ENCODE data around the gene ZNF322.

The ZNF322 gene

DNA sequence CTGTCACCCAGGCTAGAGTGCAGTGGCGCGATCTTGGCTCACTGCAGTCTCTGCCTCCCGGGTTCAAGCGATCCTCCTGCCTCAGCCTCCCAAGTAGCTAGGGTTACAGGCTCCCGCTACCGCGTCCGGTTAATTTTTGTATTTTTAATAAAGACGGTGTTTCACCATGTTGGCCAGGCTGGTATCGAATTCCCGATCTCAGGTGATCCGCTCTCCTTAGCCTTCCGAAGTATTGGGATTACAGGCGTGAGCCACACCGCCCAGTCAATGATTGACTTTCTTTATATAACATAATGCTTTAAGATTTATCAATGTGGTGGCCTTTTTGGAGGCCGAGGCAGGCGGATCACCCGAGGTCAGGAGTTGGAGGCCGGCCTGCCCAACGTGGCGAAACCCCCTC is 70.6 kb downstream of the ZNF322 start:
- DNase-seq, result no peak

All from AML-193 (cell line).